ENCODE data around the gene RPS2. TPM values are rescaled to one million over a fixed set of nuclear protein-coding genes. Genes with fewer than 3 reads are reported as not detected.

RPS2 gene
- total RNA-seq, 1 donor from 2014 or later, result 788 TPM

DNA sequence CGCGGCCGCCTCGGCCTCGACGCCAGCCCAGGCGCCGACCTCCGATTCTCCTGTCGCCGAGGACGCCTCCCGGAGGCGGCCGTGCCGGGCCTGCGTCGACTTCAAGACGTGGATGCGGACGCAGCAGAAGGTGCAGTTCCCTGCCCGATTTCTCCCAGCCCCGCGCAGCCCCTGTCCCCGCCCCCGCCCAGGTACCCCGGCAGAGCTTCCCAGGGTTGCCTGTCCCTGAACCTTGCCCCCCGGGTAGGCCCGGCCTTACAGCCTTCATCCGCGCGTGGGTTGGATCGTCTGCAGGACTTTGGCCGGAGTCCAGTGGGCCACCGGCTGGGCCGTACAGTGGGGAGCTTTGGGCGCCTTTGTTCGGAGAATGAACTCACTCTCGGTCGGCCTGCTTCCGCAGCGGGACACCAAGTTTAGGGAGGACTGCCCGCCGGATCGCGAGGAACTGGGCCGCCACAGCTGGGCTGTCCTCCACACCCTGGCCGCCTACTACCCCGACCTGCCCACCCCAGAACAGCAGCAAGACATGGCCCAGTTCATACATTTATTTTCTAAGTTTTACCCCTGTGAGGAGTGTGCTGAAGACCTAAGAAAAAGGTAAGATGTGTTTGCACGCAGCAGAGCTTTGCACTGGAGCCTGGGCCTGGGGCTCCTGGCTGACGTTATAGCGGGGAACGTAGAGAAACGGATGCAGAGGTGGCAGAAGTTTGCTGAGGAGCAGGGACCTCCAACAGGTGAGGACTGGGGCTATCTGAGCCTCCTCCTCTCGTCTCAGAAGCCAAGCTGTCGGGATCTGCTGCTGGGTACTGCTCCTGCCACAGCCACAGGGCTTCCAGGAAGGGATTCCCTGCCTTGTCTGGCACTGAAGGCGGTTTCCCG is 20.0 kb upstream of the RPS2 start:
- DNase-seq, result peak; percentile 53
- intact Hi-C loops (cut with micrococcal nuclease), result no loop called here
- peak; percentile 4 for ATAC-seq

DNA sequence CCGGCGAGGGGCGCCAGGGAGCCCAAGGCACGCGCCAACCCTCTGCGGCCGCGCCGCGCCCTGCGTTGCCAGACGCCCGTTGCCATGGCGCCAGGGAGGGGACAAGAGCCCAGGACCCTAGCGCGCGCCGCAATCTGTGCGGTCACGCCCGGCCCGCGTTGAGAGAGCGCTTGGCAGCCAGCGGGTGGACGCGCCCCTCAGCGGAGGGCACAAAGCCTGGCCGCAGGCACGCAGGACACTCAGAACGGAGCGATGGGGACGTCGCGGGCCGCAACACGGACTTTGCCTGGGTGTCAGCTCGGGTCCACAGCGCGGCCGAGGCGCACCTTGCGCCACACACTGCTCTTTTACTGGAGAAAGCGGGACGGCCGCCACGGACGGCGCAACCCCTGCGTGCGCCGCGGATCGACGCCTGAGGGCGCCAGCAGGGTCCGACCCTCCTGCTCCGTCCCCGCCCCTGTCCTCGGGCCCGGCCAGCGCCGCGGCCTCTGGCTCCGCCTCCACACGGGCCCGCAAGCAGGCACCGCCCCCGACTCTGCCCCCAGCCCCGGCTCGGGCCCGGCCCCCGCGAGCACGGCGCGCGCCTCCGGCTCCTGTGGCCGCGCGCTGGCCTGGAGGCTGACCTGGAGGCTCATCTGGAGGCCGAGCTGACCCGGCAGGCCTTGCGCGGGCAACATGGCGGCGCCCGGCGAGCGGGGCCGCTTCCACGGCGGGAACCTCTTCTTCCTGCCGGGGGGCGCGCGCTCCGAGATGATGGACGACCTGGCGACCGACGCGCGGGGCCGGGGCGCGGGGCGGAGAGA is 19.1 kb upstream of the RPS2 start, which contains the start of gene GFER:
TSS of gene GFER (plus strand) at position 650 of the 803 bp plus-strand sequence. CDS start at position 676, 26 bp downstream.
- ATAC-seq (peak; percentile 96), DNase-seq (peak; percentile 95)
- intact Hi-C loops (cut with micrococcal nuclease), result no loop called here

DNA sequence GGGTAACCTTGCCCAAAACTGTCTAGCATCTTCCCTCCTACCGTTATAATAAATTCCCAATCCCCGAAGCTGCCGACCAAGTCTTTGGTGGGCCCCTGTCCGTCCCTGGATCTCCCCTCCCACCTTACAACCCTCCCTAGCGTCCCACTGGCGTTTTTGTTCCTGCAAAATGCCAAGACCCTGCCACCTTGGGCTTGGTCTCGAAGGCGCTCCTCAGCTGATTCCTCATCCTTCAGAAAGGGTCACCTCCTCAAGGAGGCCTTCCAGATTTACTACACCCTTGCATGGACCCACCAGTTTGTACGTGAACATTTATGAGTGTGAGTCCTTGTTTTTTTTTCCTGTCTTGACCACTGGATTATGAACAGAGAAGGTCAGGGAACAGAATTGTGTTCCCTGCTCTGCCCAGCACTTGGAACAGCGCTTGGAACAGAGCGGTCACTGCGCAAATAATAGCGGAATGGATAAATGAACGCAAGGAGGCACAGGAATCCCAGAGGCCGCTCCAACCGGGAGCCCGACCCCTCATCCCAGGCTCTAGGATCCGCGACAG is 18.4 kb upstream of the RPS2 start:
- DNase-seq (no peak), ATAC-seq (no peak)
- intact Hi-C loops (cut with micrococcal nuclease), result no loop called here

DNA sequence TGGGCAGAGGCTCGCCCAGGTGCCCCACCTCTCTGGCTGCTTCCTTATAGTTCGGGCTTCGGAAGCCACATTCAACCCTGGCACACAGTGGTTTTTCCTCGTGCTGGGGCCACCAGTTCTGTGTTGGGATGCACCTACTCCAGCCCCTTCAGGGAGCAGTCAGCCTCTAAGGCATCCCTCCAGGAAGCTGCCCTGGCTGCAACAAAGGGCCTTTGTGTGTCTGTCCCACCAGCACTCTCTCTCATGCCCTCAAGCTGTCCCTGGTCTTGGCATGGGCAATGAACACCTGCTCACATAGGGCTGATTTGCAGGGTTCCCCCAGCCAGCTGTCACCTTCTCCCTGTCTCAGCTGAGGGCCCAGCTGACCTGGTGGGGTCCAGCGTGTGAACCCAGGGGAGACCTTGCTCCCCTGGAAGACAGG is 17.4 kb upstream of the RPS2 start:
- ATAC-seq (no peak), DNase-seq (no peak)
- intact Hi-C loops (cut with micrococcal nuclease), result no loop called here

DNA sequence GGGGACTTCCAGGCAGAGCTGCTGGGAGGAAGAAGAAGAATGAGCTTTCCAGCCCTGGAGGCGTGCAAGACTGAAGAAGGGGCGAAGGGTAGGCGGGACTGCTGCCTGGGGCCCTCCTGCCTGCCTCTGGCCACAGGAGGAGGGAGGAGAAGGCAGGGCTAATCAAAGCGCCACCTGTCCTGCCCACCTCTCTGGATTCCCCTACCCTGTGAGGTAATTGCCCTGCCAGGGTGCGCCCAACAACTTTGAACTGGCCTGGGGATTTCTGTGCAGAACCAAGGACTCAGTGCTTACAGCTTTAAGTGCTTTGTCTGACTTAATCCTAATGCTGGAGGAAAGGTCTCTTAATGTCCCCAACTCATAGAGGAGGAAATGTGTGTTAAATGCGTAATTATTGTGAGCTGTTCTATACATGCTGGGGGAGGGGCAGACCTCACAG is 16.8 kb upstream of the RPS2 start, which contains the start of gene NOXO1:
TSS of gene NOXO1 (minus strand) at position 72 of the 439 bp plus-strand sequence. CDS start 290 bp downstream, outside the sequence.
- no peak for ATAC-seq
- intact Hi-C loops (cut with micrococcal nuclease), result no loop called here

DNA sequence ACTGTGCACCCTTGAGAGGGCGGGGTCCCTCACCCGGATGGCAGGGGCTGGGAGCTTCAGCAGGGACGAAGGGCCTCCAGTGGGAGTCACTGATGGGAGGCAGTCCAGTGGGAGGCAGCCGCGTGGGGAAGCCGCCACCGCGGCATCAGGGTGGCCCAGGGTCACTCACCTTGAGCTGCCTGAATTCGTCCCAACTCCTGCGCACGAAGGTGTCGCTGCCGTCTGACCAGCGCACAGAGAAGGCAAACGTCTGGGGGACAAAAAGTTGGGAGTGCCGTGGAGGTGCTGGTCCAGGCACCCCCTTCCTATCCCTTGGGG is 16.1 kb upstream of the RPS2 start:
- no peak for ATAC-seq
- intact Hi-C loops (cut with micrococcal nuclease), result no loop called here
- DNase-seq, result no peak

More for the DNA sequence above, 16.8 kb upstream of the RPS2 start, which contains the start of gene NOXO1:
- no peak for DNase-seq

DNA sequence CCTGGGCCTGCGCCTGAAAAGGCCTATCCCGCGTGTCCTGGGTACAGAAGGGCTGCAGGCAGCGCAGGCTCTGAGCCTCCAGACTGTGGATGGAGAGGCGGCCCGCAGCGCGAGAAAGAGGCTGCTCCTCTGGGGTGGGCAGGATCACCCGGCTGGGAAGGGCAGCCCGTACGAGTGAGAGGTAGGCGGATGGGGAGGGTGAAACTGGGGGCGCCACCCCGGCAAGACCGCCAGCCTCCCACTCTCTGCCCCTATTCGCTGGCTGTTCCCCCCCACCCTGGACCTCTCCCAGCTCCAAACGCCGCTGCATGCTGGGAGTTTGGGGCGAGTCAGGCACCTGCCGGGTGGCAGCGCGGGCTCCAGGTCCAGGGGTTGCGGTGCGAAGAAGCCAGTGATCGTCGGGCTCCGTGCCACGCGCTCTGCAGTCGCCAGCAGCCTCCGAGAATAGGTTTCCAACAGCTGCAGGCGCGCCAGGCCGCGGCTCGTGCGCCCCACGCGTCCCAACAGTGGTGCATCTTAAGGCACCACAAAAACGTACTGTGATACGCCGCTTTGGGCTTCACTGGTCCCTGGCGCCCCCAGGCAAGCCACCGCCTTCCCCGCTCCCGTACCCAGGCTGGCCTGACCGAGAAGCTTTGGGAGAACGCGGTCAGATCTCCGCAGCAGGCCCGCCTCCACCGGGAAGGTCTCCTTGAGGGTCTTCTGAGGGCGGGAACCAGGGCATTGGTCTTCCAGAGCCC is 15.6 kb upstream of the RPS2 start:
- DNase-seq (peak; percentile 62), ATAC-seq (no peak)
- intact Hi-C loops (cut with micrococcal nuclease), result no loop called here

DNA sequence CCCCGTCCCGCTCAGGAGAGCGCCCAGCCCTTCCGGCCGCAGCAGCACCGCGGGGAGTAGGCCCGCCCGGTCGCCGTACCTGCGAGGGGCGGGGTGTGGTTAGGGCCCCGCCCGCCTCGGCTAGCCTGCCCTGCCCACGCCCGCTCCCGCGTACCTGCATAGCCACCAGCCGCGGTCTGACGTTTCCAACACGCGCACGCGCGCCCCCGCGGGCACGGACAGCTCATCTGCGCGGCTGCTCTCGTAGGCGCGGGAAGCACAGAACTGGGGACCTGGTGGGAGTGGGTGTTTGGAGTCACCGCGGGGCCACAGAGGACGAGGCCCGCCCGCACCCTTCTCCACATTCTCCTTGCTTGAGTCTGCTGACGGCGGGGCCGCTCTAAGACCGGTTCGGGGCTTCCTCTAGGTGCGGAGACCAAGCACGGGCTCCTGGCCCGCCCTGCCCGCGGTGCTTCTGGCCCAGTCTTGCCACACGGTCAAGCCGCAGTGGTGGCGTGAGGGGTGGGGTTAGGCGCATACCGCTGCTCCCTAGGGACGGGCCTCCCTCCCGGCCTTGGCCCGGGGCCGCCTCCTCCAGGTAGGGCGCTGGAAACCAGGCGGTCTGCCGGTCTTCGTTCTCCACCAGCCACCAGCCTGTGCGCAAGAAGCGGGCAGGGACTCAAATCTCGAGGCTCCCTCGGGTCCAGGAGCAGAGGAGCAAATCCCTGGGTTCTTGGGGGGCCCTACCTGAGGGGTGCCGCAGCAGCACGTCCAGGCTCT is 14.8 kb upstream of the RPS2 start:
- DNase-seq (no peak), ATAC-seq (no peak)
- intact Hi-C loops (cut with micrococcal nuclease), result no loop called here

DNA sequence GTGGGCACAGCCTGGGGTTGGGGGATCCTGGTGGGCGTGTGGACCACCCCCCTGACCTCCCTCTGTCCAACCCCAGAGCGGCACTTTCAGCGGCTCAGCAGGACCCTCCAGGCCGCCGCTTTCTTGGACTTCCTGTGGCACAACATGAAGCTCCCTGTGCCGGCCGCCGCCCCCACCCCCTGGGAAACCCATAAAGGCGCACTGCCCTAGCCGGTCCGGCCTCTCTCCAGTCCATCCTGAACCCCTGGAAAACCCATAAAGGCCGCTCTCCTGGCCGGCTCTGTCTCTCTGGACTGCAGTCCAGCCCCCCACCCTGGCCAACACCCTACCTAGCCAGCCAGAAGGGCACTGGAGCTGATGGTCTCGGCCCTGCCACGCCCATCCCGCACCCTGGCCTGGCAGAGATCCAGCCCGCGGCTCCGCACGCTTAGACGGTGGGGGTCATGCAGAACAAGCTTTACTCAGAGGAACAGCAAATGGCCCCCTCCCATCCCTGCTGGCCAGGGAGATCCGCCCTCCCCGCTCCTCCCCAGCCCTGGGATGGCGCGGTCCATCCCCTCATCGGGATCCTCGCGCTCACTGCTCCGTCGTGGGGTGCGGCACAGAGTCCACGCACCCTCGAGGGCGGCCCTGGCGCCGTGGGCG is 14.0 kb upstream of the RPS2 start:
- intact Hi-C loops (cut with micrococcal nuclease), result no loop called here
- no peak for DNase-seq
- ATAC-seq, result no peak

DNA sequence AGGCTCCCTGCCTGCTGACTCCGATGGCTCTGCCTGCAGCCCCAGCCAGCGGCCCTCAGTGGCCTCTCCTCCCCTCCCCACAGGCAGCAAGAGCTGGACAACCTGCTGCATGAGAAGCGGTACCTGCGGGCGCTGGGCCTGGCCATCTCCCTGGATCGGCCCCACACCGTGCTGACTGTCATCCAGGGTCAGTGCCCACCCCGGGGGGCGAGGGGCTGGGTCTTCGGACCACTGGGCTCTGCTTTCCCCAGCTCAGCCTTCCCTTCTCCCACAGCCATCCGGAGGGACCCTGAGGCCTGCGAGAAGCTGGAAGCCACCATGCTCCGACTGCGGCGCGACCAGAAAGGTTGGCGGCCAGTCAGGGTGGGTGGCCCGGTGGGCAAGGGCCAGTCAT is 13.2 kb upstream of the RPS2 start:
- intact Hi-C loops (cut with micrococcal nuclease), result no loop called here
- DNase-seq (no peak), ATAC-seq (no peak)

DNA sequence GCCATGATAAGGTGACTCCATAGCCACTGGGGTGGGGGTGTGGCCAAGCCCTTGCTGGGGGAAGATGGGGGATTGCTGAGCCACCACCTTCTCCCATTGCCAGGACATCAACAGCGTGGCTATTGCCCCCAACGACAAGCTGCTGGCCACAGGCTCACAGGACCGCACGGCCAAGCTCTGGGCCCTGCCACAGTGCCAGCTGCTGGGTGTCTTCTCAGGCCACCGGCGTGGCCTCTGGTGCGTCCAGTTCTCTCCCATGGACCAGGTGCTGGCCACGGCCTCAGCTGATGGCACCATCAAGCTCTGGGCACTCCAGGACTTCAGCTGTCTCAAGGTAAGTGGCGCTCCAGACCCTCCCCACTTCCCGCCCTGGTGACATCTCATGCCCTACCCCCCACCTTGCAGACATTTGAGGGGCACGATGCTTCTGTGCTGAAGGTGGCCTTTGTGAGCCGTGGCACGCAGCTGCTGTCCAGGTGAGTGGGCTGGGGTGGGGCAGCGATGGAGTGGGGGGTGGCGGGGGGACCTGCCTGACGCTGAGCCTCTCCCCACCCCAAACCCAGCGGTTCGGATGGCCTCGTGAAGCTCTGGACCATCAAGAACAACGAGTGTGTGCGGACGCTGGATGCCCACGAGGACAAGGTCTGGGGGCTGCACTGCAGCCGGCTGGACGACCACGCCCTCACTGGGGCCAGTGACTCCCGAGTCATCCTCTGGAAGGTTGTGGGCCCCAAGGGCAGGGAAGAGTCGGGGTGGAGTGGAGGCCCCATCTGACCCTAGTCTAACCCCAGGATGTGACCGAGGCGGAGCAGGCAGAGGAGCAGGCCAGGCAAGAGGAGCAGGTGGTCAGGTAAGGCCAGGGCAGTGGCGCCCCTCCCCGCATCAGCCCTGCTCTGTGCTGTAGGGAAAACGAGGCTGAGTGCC is 12.6 kb upstream of the RPS2 start:
- DNase-seq (no peak), ATAC-seq (no peak)
- intact Hi-C loops (cut with micrococcal nuclease), result no loop called here

DNA sequence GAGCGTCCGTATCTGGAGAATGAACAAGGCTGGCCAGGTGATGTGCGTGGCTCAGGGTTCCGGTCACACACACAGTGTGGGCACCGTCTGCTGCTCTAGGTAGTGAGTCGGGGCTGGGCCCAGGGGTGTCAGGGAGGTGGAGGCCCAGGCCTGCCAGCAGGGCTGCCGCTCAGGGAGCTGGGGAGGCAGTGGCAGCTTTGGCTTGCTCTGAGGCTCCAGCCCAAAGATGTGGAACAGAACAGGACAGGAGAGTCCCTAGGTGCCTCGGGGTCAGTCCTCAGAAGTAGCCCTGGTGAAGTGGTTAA is 11.5 kb upstream of the RPS2 start:
- no peak for ATAC-seq

DNA sequence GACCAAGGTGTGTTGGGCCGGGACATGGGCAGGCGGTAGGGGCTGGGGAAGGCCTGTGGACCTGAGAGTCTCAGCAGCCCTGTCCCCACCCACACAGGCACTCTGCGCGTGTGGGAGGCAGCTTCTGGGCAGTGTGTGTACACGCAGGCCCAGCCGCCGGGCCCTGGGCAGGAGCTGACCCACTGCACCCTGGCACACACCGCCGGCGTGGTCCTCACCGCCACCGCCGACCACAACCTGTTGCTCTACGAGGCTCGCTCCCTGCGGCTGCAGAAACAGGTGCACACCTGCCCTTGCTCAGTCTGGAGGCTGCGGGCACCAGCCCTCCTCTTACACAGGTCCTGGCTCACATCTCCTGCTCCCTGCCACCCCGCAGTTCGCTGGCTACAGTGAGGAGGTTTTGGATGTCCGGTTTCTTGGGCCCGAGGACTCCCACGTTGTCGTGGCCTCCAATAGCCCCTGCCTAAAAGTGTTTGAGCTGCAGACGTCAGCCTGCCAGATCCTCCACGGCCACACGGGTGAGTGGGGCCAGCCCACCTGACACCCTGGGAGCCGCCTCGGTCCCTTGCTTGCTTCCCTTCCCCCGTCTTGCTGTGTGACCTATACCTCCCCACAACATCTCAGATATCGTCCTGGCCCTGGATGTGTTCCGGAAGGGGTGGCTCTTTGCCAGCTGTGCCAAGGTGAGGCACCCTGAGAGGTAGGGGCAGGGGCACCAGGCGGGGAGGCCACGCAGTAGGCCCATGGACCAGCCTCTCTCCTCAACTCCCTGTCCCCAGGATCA is 11.0 kb upstream of the RPS2 start:
- intact Hi-C loops (cut with micrococcal nuclease), result no loop called here
- DNase-seq, result no peak
- ATAC-seq, result no peak

More for the DNA sequence above, 11.5 kb upstream of the RPS2 start:
- intact Hi-C loops (cut with micrococcal nuclease), result no loop called here
- no peak for DNase-seq

DNA sequence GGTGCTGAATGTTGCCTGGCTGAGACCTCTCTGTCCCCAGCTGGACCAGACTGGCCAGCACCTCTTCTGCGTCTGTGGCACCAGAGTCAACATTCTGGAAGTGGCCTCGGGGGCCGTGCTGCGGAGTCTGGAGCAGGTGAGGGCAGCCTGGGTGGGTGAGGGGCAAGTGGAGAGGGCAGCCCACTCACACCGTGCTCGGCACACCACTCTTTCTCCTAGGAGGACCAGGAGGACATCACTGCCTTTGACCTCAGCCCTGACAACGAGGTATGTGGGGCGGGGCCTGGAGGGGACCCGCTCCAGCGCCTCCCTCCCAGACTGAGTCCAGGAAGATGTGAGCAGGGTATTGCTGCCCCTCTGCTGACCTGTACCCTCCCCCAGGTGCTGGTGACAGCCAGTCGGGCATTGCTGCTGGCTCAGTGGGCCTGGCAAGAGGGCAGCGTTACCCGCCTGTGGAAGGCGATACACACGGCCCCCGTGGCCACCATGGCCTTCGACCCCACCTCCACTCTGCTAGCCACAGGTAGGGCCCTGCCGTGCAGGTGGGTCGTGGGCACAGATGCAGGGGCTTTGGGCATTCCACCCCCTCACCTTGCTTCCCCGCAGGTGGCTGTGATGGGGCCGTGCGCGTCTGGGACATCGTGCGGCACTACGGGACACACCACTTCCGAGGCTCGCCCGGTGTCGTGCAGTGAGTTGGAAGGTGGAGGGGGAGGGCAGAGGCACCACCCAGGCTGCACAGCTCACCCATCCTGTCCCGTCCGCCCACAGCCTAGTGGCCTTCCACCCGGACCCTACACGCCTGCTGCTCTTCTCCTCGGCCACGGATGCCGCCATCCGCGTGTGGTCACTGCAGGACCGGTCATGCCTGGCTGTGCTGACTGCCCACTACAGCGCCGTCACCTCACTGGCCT is 9.8 kb upstream of the RPS2 start:
- intact Hi-C loops (cut with micrococcal nuclease), result no loop called here
- DNase-seq (no peak), ATAC-seq (no peak)

DNA sequence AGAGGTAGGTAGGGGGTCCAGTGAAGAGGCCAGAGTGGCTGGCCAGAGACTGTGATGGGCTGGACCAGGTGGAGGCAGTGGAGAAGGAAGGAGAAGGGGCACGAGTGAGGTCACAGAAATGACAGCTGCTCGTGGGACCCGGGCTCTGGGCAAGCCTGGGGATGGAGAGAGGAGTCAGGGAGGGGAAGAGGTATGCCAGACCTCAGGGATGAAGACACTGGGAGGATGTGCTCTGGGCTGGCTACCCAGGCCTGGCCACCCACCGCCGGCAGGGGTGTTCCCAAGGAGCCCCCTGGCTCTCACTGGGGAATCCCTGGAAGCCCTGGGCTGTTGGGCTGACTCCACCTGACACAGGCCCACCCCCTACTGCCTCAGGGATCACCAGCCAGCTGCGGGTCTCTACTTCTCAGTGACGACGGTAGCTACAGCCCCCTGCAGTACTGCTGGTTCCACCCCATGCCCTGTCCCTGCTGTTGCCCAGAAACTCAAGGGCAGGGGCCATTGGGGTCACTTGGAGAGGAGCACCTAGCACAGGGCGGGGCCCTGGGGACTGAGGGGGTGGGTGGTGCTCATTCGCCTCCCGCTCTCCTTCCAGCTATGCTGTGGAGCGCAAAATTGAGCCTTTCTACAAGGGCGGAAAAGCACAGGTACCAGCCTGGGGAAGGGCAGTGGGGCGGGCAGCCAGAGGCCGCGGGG is 9.0 kb upstream of the RPS2 start:
- ATAC-seq, result no peak
- intact Hi-C loops (cut with micrococcal nuclease), result no loop called here
- DNase-seq, result no peak
